ENCODE results near the gene C12orf50.
A peak's percentile ranks its signal among the peaks of the same experiment; 100 is the strongest.
"Not testable (repeated sequence)": the region's sequence is repeated elsewhere in the genome, so short reads cannot be mapped to it uniquely, and the experiment has no call there.

The C12orf50 gene

GRCh38 chr12:88026196-88026595 is 3.0 kb downstream of the C12orf50 start:
- H3K27ac Mint-ChIP-seq: no peak overlapping the region
- H3K27me3 Mint-ChIP-seq: no peaks in the 10 kb centered on the region
- no peaks in the 10 kb centered on the region for H3K36me3 Mint-ChIP-seq
- no peak for DNase-seq
- H3K9me3 Mint-ChIP-seq: no peaks in the 10 kb centered on the region
- H3K4me3 Mint-ChIP-seq: no peak overlapping the region
- no peaks in the 10 kb centered on the region for H3K4me1 Mint-ChIP-seq
- CTCF ChIA-PET: no interaction called here

GRCh38 chr12:88017964-88018363 is 11.2 kb downstream of the C12orf50 start:
- Mint-ChIP-seq H3K36me3 (no peaks in the 10 kb centered on the region), H3K27me3 (no peaks in the 10 kb centered on the region), H3K9me3 (peaks cover 5% of the 10 kb centered on the region), H3K4me3 (no peak overlapping the region), H3K27ac (no peak overlapping the region), H3K4me1 (no peaks in the 10 kb centered on the region)
- no peak for DNase-seq
- CTCF ChIA-PET: no interaction called here

GRCh38 chr12:88015825-88016224 is 13.4 kb downstream of the C12orf50 start:
- no peaks in the 10 kb centered on the region for H3K27me3 Mint-ChIP-seq
- H3K9me3 Mint-ChIP-seq: peaks cover 5% of the 10 kb centered on the region
- no peaks in the 10 kb centered on the region for H3K36me3 Mint-ChIP-seq
- no peaks in the 10 kb centered on the region for H3K4me1 Mint-ChIP-seq
- no peak overlapping the region for H3K4me3 Mint-ChIP-seq
- no peak for DNase-seq
- CTCF ChIA-PET: no interaction called here
- no peak overlapping the region for H3K27ac Mint-ChIP-seq

GRCh38 chr12:88011755-88012154 is 17.4 kb downstream of the C12orf50 start:
- Mint-ChIP-seq H3K27me3 (no peaks in the 10 kb centered on the region), H3K9me3 (no peaks in the 10 kb centered on the region), H3K36me3 (no peaks in the 10 kb centered on the region), H3K4me3 (no peak overlapping the region), H3K27ac (no peak overlapping the region), H3K4me1 (no peaks in the 10 kb centered on the region)
- no peak for DNase-seq
- CTCF ChIA-PET: no interaction called here

- no peak for DNase-seq
- no peak overlapping the region for H3K27ac Mint-ChIP-seq
- H3K4me1 Mint-ChIP-seq: no peaks in the 10 kb centered on the region
- H3K4me3 Mint-ChIP-seq: no peak overlapping the region
- CTCF ChIA-PET: no interaction called here
- H3K36me3 Mint-ChIP-seq: no peaks in the 10 kb centered on the region
- H3K9me3 Mint-ChIP-seq: no peaks in the 10 kb centered on the region
- no peaks in the 10 kb centered on the region for H3K27me3 Mint-ChIP-seq
Measured at GRCh38 chr12:88006351-88006750, 22.9 kb downstream of the C12orf50 start.

GRCh38 chr12:88001327-88001726 is 27.9 kb downstream of the C12orf50 start:
- H3K36me3 Mint-ChIP-seq: no peaks in the 10 kb centered on the region
- no peaks in the 10 kb centered on the region for H3K4me1 Mint-ChIP-seq
- no peak overlapping the region for H3K4me3 Mint-ChIP-seq
- H3K27me3 Mint-ChIP-seq: no peaks in the 10 kb centered on the region
- DNase-seq: no peak
- CTCF ChIA-PET: no interaction called here
- H3K9me3 Mint-ChIP-seq: no peaks in the 10 kb centered on the region
- no peak overlapping the region for H3K27ac Mint-ChIP-seq

GRCh38 chr12:87995581-87996178 is 33.5 kb downstream of the C12orf50 start:
- H3K36me3 Mint-ChIP-seq: no peaks in the 10 kb centered on the region
- CTCF ChIA-PET: no interaction called here
- H3K9me3 Mint-ChIP-seq: no peaks in the 10 kb centered on the region
- peak; percentile 58 for DNase-seq
- no peaks in the 10 kb centered on the region for H3K27me3 Mint-ChIP-seq
- no peak overlapping the region for H3K4me3 Mint-ChIP-seq
- no peak overlapping the region for H3K27ac Mint-ChIP-seq
- H3K4me1 Mint-ChIP-seq: no peaks in the 10 kb centered on the region

GRCh38 chr12:87991483-87991882 is 37.7 kb downstream of the C12orf50 start:
- Mint-ChIP-seq H3K27me3 (no peaks in the 10 kb centered on the region), H3K27ac (no peak overlapping the region), H3K9me3 (no peaks in the 10 kb centered on the region), H3K36me3 (no peaks in the 10 kb centered on the region), H3K4me3 (no peak overlapping the region), H3K4me1 (no peaks in the 10 kb centered on the region)
- CTCF ChIA-PET: no interaction called here
- no peak for DNase-seq

GRCh38 chr12:87988534-87988933 is 40.7 kb downstream of the C12orf50 start:
- Mint-ChIP-seq H3K4me1 (no peaks in the 10 kb centered on the region), H3K9me3 (no peaks in the 10 kb centered on the region), H3K27ac (no peak overlapping the region), H3K36me3 (no peaks in the 10 kb centered on the region), H3K27me3 (no peaks in the 10 kb centered on the region), H3K4me3 (no peak overlapping the region)
- no peak for DNase-seq
- CTCF ChIA-PET: no interaction called here

GRCh38 chr12:87985069-87985675 is 44.0 kb downstream of the C12orf50 start:
- CTCF ChIA-PET: no interaction called here
- no peak for DNase-seq
- H3K36me3 Mint-ChIP-seq: no peaks in the 10 kb centered on the region
- H3K4me3 Mint-ChIP-seq: no peak overlapping the region
- no peaks in the 10 kb centered on the region for H3K9me3 Mint-ChIP-seq
- no peaks in the 10 kb centered on the region for H3K27me3 Mint-ChIP-seq
- no peaks in the 10 kb centered on the region for H3K4me1 Mint-ChIP-seq
- no peak overlapping the region for H3K27ac Mint-ChIP-seq

- Mint-ChIP-seq H3K4me1 (no peaks in the 10 kb centered on the region), H3K27ac (no peak overlapping the region)
Measured at GRCh38 chr12:87982208-87982607, 47.0 kb downstream of the C12orf50 start.

GRCh38 chr12:87981495-87981894 is 47.7 kb downstream of the C12orf50 start:
- Mint-ChIP-seq H3K9me3 (no peaks in the 10 kb centered on the region), H3K36me3 (no peaks in the 10 kb centered on the region), H3K4me3 (no peak overlapping the region), H3K4me1 (no peaks in the 10 kb centered on the region), H3K27ac (no peak overlapping the region), H3K27me3 (no peaks in the 10 kb centered on the region)
- CTCF ChIA-PET: no interaction called here
- no peak for DNase-seq

More at GRCh38 chr12:87982208-87982607, 47.0 kb downstream of the C12orf50 start:
- H3K27me3 Mint-ChIP-seq: no peaks in the 10 kb centered on the region
- no peaks in the 10 kb centered on the region for H3K36me3 Mint-ChIP-seq
- CTCF ChIA-PET: no interaction called here
- no peaks in the 10 kb centered on the region for H3K9me3 Mint-ChIP-seq
- H3K4me3 Mint-ChIP-seq: no peak overlapping the region
- no peak for DNase-seq

GRCh38 chr12:87975879-87976278 is 53.3 kb downstream of the C12orf50 start:
- H3K4me3 Mint-ChIP-seq: no peak overlapping the region
- H3K9me3 Mint-ChIP-seq: peaks cover 6% of the 10 kb centered on the region
- no peaks in the 10 kb centered on the region for H3K27me3 Mint-ChIP-seq
- no peak overlapping the region for H3K27ac Mint-ChIP-seq
- no peaks in the 10 kb centered on the region for H3K36me3 Mint-ChIP-seq
- CTCF ChIA-PET: no interaction called here
- no peak for DNase-seq
- no peaks in the 10 kb centered on the region for H3K4me1 Mint-ChIP-seq

GRCh38 chr12:87967871-87968270 is 61.3 kb downstream of the C12orf50 start:
- no peaks in the 10 kb centered on the region for H3K36me3 Mint-ChIP-seq

GRCh38 chr12:87960566-87960965 is 68.6 kb downstream of the C12orf50 start:
- no peak for DNase-seq
- H3K27ac Mint-ChIP-seq: no peak overlapping the region
- CTCF ChIA-PET: no interaction called here
- no peaks in the 10 kb centered on the region for H3K4me1 Mint-ChIP-seq
- no peaks in the 10 kb centered on the region for H3K9me3 Mint-ChIP-seq
- H3K36me3 Mint-ChIP-seq: no peaks in the 10 kb centered on the region
- H3K4me3 Mint-ChIP-seq: no peak overlapping the region
- H3K27me3 Mint-ChIP-seq: no peaks in the 10 kb centered on the region

More at GRCh38 chr12:87967871-87968270, 61.3 kb downstream of the C12orf50 start:
- CTCF ChIA-PET: no interaction called here
- H3K4me1 Mint-ChIP-seq: no peaks in the 10 kb centered on the region
- H3K4me3 Mint-ChIP-seq: no peak overlapping the region
- no peak overlapping the region for H3K27ac Mint-ChIP-seq
- no peak for DNase-seq
- no peaks in the 10 kb centered on the region for H3K27me3 Mint-ChIP-seq
- H3K9me3 Mint-ChIP-seq: peaks cover 1% of the 10 kb centered on the region

- H3K27me3 Mint-ChIP-seq, H3K27ac Mint-ChIP-seq, CTCF ChIA-PET, H3K36me3 Mint-ChIP-seq, DNase-seq, H3K9me3 Mint-ChIP-seq, H3K4me1 Mint-ChIP-seq, H3K4me3 Mint-ChIP-seq: not testable (repeated sequence)
Measured at GRCh38 chr12:87954028-87954427, 75.2 kb downstream of the C12orf50 start.

Data from activated naive CD4-positive, alpha-beta T cell treated with anti-CD3 and anti-CD28 coated beads, Interleukin-2, amount 10 ng/mL, durations not matched to agents 7 days and 5 days (primary cell).